SK-N-SH (cell line): ENCODE results near the gene MGAT5B.

Experiments used
- CHD2 ChIP-seq: fragments of 150-350 bp; IDR thresholded peaks from 2 replicates; pipeline ENCODE4 v1.6.1; 2018; ENCODE audit warnings: low read length; ENCODE audit not compliant: partially characterized antibody
- EP300 ChIP-seq, 2 experiments: IDR thresholded peaks; 2 replicates each; pipeline versions ENCODE4 v1.4.0 to v1.6.1; 2012; ENCODE audit warnings: borderline replicate concordance in 1 of 2, low read depth in 1 of 2, low read length in 1 of 2
- EZH2phosphoT487 ChIP-seq: fragments of 200-600 bp; sonication (generic); IDR thresholded peaks from 2 replicates; pipeline ENCODE4 v1.6.1; 2017; ENCODE audit warnings: low read depth, mixed run types, mild to moderate bottlenecking, antibody characterized with exemption, moderate library complexity, borderline replicate concordance
- POLR2AphosphoS5 ChIP-seq: IDR thresholded peaks from 2 replicates; pipeline ENCODE4 v1.6.1; 2012; ENCODE audit warnings: low read depth, low read length
- RAD21 ChIP-seq: IDR thresholded peaks from 2 replicates; pipeline ENCODE4 v1.6.1; 2012; ENCODE audit warnings: mild to moderate bottlenecking, low read length
- RCOR1 ChIP-seq: fragments of 150-350 bp; IDR thresholded peaks from 2 replicates; pipeline ENCODE4 v1.6.1; 2017; ENCODE audit warnings: antibody characterized with exemption, low read length
- SIN3A ChIP-seq: IDR thresholded peaks from 2 replicates; pipeline ENCODE4 v1.6.1; 2012; ENCODE audit warnings: low read depth, mild to moderate bottlenecking, low read length, moderate library complexity, borderline replicate concordance
- SMC3 ChIP-seq: IDR thresholded peaks from 2 replicates; pipeline ENCODE4 v1.6.1; 2012; ENCODE audit warnings: low read depth, low read length, improper control_type of control experiment
- YY1 ChIP-seq: IDR thresholded peaks from 2 replicates; pipeline ENCODE4 v1.4.0; 2012; ENCODE audit warnings: low read depth, mild to moderate bottlenecking
- TF ChIP-seq, protein P1 (sequence below): fragments of 200-600 bp; sonication (generic); IDR thresholded peaks from 2 replicates; pipeline ENCODE4 v1.6.1; 2017; ENCODE audit warnings: antibody characterized with exemption, mild to moderate bottlenecking, moderate library complexity
- TF ChIP-seq, protein P2 (sequence below): IDR thresholded peaks from 2 replicates; pipeline ENCODE4 v1.6.1; 2012; ENCODE audit warnings: mild to moderate bottlenecking, low read depth, low read length, moderate library complexity
- TF ChIP-seq, protein P3 (sequence below): IDR thresholded peaks from 2 replicates; pipeline ENCODE4 v1.4.0; 2012; ENCODE audit warnings: low read depth, borderline replicate concordance

DNA sequence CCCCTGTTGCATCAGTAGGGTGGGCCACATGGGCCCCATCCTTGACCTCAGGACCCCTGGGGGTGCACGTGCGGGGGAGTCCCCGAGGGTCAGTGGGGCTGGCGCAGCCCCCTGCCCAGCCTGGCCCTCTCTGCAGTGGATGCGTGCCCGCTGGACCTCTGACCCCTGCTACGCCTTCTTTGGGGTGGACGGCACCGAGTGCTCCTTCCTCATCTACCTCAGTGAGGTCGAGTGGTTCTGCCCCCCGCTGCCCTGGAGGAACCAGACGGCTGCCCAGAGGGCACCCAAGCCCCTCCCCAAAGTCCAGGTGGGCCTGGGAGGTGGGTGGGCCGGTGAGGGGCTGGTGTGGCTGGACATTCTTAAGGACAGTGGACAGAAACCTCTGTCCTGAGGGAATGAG is 35.9 kb downstream of the MGAT5B start:
- TF ChIP-seq, protein P1, sequence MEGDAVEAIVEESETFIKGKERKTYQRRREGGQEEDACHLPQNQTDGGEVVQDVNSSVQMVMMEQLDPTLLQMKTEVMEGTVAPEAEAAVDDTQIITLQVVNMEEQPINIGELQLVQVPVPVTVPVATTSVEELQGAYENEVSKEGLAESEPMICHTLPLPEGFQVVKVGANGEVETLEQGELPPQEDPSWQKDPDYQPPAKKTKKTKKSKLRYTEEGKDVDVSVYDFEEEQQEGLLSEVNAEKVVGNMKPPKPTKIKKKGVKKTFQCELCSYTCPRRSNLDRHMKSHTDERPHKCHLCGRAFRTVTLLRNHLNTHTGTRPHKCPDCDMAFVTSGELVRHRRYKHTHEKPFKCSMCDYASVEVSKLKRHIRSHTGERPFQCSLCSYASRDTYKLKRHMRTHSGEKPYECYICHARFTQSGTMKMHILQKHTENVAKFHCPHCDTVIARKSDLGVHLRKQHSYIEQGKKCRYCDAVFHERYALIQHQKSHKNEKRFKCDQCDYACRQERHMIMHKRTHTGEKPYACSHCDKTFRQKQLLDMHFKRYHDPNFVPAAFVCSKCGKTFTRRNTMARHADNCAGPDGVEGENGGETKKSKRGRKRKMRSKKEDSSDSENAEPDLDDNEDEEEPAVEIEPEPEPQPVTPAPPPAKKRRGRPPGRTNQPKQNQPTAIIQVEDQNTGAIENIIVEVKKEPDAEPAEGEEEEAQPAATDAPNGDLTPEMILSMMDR: no peak
- TF ChIP-seq YY1 (no peak), CHD2 (no peak), RAD21 (no peak), RCOR1 (no peak), POLR2AphosphoS5 (no peak), SMC3 (no peak), EZH2phosphoT487 (no peak), EP300 (IDR thresholded peaks at IDR 0.05; ENCODE audit: borderline replicate concordance in 1 of 2, low read depth in 1 of 2, low read length in 1 of 2) (no peak), SIN3A (no peak)
- TF ChIP-seq, protein P2, sequence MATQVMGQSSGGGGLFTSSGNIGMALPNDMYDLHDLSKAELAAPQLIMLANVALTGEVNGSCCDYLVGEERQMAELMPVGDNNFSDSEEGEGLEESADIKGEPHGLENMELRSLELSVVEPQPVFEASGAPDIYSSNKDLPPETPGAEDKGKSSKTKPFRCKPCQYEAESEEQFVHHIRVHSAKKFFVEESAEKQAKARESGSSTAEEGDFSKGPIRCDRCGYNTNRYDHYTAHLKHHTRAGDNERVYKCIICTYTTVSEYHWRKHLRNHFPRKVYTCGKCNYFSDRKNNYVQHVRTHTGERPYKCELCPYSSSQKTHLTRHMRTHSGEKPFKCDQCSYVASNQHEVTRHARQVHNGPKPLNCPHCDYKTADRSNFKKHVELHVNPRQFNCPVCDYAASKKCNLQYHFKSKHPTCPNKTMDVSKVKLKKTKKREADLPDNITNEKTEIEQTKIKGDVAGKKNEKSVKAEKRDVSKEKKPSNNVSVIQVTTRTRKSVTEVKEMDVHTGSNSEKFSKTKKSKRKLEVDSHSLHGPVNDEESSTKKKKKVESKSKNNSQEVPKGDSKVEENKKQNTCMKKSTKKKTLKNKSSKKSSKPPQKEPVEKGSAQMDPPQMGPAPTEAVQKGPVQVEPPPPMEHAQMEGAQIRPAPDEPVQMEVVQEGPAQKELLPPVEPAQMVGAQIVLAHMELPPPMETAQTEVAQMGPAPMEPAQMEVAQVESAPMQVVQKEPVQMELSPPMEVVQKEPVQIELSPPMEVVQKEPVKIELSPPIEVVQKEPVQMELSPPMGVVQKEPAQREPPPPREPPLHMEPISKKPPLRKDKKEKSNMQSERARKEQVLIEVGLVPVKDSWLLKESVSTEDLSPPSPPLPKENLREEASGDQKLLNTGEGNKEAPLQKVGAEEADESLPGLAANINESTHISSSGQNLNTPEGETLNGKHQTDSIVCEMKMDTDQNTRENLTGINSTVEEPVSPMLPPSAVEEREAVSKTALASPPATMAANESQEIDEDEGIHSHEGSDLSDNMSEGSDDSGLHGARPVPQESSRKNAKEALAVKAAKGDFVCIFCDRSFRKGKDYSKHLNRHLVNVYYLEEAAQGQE: no peak
- TF ChIP-seq, protein P3, sequence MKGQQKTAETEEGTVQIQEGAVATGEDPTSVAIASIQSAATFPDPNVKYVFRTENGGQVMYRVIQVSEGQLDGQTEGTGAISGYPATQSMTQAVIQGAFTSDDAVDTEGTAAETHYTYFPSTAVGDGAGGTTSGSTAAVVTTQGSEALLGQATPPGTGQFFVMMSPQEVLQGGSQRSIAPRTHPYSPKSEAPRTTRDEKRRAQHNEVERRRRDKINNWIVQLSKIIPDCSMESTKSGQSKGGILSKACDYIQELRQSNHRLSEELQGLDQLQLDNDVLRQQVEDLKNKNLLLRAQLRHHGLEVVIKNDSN: no peak
